Measurements from ENCODE around the gene WASHC4.
A peak's percentile ranks its signal among the peaks of the same experiment; 100 is the strongest.

Gene WASHC4

DNA sequence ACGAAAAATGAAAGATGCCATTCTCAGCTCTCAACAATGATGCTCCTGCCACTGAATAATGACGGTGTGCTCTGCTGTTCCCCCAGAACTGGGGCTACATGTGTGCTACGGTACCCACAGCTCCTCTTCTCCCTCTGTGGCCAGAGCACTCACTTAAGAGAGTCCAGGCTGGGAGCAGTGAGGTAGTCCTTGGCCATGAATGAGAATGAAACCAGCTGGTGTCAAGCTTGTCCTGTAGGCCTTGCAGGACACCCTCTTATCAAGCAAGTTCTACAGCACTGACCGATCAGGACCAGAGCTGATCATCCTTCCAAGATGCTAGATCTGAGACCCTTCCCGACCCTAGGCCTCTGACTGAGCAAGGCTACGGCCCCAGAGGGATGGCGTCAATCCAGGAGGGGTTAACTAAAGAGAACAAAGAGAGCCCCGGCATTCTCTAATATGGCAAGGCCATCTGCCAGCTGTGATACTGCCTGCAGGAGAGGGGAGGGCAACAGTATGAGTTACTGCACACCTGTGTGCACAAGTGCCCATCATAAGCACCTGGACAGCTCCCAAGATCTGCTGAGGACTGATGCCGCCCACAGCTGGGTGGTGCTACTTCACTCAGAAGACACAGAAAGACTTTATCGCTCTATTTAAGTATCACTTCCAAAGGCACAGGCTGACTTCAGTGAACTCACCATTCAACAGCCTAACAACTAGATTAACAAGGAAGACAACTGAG, 98.0 kb downstream of the WASHC4 start:
- DNase-seq (ENCODE audit: low spot score), result no peak

DNA sequence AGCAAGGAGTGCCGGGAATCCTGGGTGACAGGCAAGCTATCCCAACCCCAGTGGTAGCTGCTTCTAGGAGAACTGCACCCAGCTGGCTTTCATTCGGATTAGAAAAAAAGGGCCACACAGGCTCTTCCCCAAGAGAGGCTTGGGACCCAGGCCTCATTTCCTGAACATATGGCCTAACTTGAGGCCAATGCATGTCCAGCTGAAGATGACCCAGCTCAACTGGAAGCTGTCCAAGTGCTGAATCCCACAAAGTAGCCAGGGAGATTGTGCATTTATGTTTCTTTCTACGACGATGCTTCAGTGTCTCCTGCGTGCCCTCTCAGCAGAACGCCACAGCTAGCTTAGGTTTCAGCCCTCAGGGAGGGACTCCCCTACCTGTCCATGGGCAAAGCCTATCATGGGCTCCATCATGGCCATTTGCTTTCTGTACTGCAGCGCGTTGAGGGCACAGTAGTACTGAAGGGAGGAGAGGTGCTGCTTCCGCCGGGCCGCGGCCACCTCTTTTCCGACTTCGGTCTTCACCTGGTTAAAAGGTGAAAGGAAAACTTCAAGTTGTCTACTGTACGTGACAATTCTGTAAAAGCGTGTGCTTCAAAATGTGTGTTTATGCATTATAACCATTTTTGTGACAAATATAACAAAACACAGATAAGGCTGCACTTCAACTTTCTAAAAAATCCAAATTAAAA, 99.3 kb downstream of the WASHC4 start:
- DNase-seq (ENCODE audit: low spot score), result no peak

DNA sequence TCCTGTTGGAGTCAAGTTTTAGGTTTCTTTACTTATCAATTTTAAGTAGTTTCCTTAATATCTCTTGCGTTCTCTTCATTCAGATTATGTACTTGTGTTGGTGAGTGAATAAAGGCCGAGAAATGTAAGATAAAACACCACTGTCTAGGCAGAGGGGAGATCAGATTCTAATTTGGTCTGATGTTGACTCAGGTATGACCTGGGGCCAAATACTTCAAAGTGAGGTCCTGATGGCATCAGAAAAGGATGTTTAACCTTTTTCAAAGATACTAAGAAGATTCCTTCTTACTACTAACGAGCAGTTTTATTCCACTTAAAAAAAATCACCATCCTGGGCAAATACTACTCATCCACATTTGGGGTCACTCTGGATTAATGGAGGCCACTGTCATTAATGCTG, 101.6 kb downstream of the WASHC4 start:
- no peak for DNase-seq (ENCODE audit: low spot score)

- DNase-seq (ENCODE audit: low spot score), result peak; percentile 26
These were observed 104.9 kb downstream of the WASHC4 start for GRCh38 chr12:105212438-105212837.

DNA sequence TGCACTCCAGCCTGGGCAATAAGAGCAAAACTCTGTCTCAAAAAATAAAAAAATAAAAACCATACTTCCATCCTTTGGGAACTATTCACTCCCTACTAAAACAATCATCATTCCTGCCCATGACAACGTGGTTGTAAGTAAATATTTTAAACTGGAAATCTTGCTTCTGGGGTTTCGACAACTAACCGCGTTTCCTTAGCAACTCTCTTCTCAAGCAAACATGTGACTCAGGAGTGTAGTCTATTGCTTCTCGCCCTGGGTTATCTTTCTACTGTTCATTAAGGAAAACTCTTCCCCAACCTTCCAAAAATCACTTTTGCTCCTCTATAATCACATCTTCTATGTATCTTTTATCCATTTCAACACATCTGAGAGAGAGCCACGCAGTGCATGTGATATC, 106.6 kb downstream of the WASHC4 start:
- no peak for DNase-seq (ENCODE audit: low spot score)

GRCh38 chr12:105214670-105215375, 107.3 kb downstream of the WASHC4 start:
- no peak for DNase-seq (ENCODE audit: low spot score)

DNA sequence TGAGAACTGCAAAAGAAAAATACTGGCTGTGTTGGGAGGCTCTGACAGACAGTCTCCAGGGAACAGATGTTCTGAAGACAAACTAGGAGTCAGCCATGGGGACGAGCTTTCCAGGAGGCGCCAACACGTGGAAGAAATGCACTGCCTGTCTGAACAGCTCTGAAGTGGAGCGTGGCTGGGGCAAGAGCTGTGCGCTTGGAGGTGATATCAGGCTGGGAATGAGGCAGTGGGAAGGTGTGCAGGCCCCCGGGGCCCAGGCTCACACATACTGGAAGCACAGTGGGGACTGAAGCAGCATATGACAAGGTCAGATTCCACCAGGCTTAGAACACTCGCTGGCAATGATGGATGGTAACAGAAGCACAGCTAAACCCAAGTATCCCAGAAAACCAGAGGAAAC, 110.9 kb downstream of the WASHC4 start:
- no peak for DNase-seq (ENCODE audit: low spot score)
